GM18517 (cell line): ENCODE data around the gene UNC13D.

Source experiments
- ATAC-seq: cut with Tn5 transposase; IDR thresholded peaks from one replicate; pipeline ENCODE4 v1.9.1; 2021; ENCODE audit warnings: mild to moderate bottlenecking, moderate library complexity; ENCODE audit not compliant: unreplicated experiment

UNC13D gene

GRCh38 chr17:75835654-75835987 lies 8.6 kb downstream of the UNC13D start:
- ATAC-seq = no peak

- no peak for ATAC-seq
These were observed 9.1 kb downstream of the UNC13D start for GRCh38 chr17:75834928-75835653.

GRCh38 chr17:75834279-75834920 lies 9.8 kb downstream of the UNC13D start:
- no peak for ATAC-seq

- ATAC-seq = no peak
These were observed 11.4 kb downstream of the UNC13D start for GRCh38 chr17:75832652-75833400.

- no peak for ATAC-seq
These were observed 12.0 kb downstream of the UNC13D start for GRCh38 chr17:75832164-75832651.

- no peak for ATAC-seq
These were observed 13.1 kb downstream of the UNC13D start for GRCh38 chr17:75831032-75831571.

- ATAC-seq = no peak
These were observed 13.8 kb downstream of the UNC13D start for GRCh38 chr17:75830164-75831031.

GRCh38 chr17:75829747-75830146 lies 14.5 kb downstream of the UNC13D start:
- ATAC-seq = no peak

- no peak for ATAC-seq
These were observed 15.5 kb downstream of the UNC13D start for GRCh38 chr17:75828741-75829140.

GRCh38 chr17:75828076-75828400 lies 16.2 kb downstream of the UNC13D start:
- no peak for ATAC-seq

GRCh38 chr17:75827308-75828075 lies 16.7 kb downstream of the UNC13D start:
- ATAC-seq = no peak

- no peak for ATAC-seq
These were observed 17.5 kb downstream of the UNC13D start for GRCh38 chr17:75826561-75827307.

GRCh38 chr17:75825748-75826370 lies 18.3 kb downstream of the UNC13D start:
- no peak for ATAC-seq

- no peak for ATAC-seq
These were observed 19.1 kb downstream of the UNC13D start for GRCh38 chr17:75825149-75825552.

GRCh38 chr17:75824666-75825065 lies 19.5 kb downstream of the UNC13D start:
- ATAC-seq = no peak

- no peak for ATAC-seq
These were observed 20.1 kb downstream of the UNC13D start for GRCh38 chr17:75824050-75824552.

GRCh38 chr17:75823257-75824041 lies 20.8 kb downstream of the UNC13D start:
- ATAC-seq = no peak

- ATAC-seq = no peak
These were observed 21.4 kb downstream of the UNC13D start for GRCh38 chr17:75822800-75823166.
